ENCODE measurements around the gene VPS8. TPM values are rescaled to one million over a fixed set of nuclear protein-coding genes. Genes with fewer than 3 reads are reported as not detected.

The VPS8 gene
- total RNA-seq, 1 donor from 2014 or later, result 56.9 TPM

DNA sequence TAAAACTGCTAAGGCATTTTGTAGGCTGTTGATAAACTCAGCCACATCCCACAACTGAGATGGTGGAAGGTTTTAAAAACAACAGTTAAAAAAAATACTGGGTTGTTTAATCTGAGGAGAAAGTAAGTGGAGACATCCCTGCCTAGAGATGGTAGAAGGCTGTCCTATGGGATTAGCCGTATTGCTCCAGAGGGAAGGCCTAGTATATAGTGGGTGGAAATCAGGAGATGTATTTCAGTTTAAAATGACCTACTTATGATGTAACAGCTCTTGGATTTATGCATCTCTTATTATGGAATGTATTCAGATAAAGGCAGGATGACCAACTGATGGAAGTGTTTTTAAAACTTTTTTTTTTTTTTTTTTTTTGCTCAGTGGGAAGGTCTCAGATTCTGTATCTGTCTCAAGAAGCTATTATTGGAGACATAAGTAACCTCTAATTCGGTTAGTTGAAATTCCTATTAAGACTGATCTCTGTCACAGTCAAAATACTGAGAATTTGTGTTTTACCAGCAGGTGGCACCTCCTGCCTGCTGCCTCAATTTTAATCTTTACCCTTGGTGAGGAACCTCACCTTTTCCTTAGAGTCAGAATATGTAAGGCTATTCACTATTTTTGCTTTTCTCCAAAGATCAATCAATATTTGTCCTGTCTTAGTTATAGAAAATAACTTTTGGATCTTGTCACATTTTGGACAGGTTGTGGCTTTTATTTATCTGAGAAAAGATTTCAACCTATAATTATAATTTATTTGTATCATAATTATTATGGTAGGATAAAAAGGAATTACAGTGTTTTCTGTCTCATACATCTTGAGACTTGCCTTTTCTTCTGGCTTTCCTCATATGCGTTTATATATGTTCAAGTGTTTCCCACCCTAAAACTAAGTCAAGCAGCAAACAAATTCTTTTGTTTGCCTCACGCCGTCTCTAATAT is 63.0 kb downstream of the VPS8 start:
- FAIRE-seq (no peak), DNase-seq (ENCODE audit: low read depth) (peak; percentile 36)
- Histone ChIP-seq H3K27me3 (ENCODE audit: control insufficient read depth, insufficient read depth, low read length) (no peaks in the 10 kb centered on the region), H3K36me3 (ENCODE audit: control insufficient read depth, insufficient read depth, low read length) (peaks cover 2% of the 10 kb centered on the region), H3K4me3 (ENCODE audit: low read depth, low read length) (no peak overlapping the region)
- TF ChIP-seq, protein P1, sequence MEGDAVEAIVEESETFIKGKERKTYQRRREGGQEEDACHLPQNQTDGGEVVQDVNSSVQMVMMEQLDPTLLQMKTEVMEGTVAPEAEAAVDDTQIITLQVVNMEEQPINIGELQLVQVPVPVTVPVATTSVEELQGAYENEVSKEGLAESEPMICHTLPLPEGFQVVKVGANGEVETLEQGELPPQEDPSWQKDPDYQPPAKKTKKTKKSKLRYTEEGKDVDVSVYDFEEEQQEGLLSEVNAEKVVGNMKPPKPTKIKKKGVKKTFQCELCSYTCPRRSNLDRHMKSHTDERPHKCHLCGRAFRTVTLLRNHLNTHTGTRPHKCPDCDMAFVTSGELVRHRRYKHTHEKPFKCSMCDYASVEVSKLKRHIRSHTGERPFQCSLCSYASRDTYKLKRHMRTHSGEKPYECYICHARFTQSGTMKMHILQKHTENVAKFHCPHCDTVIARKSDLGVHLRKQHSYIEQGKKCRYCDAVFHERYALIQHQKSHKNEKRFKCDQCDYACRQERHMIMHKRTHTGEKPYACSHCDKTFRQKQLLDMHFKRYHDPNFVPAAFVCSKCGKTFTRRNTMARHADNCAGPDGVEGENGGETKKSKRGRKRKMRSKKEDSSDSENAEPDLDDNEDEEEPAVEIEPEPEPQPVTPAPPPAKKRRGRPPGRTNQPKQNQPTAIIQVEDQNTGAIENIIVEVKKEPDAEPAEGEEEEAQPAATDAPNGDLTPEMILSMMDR (IDR thresholded peaks at IDR 0.05; ENCODE audit: insufficient read depth, low read length, severe bottlenecking), result peak; percentile 56

DNA sequence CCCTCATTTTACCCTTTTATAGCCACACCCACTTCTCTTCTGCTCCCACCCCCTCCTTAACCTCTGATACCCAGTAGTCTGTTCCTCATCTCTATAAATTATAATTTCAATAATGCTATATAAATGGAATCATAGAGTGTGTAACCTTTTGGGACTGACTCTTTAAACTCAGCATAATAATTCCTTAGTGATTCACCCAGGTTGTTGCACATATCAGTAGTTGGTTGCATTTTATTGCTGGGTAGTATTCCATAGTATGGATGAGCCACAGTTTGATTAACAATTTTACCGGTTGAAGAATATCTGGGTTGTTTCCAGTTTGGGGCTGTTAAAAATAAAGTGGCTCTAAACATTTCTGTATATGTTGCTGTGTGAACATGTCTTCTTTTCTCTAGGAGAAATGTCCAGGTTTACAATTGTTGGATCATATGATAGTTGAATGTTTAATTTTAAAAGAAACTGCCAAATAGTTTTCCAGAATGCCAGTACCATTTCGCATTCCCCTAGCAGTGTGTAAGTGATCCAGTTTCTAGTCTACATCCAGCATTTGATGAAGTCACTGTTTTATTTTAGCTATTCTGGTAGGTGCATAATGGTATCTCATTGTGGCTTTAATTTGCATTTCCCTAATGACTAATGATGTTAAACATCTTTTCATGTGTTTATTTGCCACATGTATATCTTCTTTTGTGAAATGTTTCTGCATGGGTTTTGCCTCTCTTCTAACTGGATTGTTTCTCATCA is 68.5 kb downstream of the VPS8 start:
- FAIRE-seq (no peak), DNase-seq (ENCODE audit: low read depth) (no peak)
- Histone ChIP-seq H3K36me3 (ENCODE audit: control insufficient read depth, insufficient read depth, low read length) (no peaks in the 10 kb centered on the region), H3K4me3 (ENCODE audit: low read depth, low read length) (no peak overlapping the region), H3K27me3 (ENCODE audit: control insufficient read depth, insufficient read depth, low read length) (no peaks in the 10 kb centered on the region)
- TF ChIP-seq, protein P1 (IDR thresholded peaks at IDR 0.05; ENCODE audit: insufficient read depth, low read length, severe bottlenecking), result no peak

DNA sequence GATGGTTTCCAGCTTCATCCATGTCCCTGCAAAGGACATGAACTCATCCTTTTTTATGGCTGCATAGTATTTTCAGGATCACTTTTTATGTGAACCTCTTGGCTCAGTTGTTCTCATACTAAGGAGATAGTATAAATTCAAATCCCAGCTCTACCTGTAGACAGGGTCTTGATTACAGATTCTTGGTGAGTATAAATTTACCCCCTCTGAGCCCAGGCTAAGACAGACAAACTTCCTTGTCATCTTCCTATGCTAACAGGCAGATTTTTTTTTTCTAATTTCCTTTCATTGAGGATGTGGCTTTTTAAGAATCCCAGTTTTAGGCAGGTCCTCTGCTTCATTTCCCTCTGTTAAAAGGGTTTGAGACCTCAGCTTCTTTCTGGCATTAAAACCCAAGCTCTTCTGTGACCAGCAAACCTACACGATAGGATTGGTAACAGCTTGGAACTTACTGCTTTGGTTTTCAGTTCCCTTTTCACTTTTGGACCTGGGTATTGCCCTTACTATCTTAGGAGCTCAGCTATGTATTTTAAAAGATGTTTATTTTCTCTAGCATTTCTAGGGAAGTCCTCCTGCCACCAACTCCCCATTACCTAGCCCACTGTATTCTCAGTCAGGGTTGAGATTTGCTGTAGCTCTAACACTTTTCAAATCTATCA is 72.5 kb downstream of the VPS8 start:
- no peak for FAIRE-seq
- DNase-seq (ENCODE audit: low read depth), result no peak
- peaks cover 1% of the 10 kb centered on the region for H3K36me3 ChIP-seq (ENCODE audit: control insufficient read depth, insufficient read depth, low read length)
- no peak overlapping the region for H3K4me3 ChIP-seq (ENCODE audit: low read depth, low read length)
- TF ChIP-seq, protein P1 (IDR thresholded peaks at IDR 0.05; ENCODE audit: insufficient read depth, low read length, severe bottlenecking), result no peak
- H3K27me3 ChIP-seq (ENCODE audit: control insufficient read depth, insufficient read depth, low read length), result no peaks in the 10 kb centered on the region

DNA sequence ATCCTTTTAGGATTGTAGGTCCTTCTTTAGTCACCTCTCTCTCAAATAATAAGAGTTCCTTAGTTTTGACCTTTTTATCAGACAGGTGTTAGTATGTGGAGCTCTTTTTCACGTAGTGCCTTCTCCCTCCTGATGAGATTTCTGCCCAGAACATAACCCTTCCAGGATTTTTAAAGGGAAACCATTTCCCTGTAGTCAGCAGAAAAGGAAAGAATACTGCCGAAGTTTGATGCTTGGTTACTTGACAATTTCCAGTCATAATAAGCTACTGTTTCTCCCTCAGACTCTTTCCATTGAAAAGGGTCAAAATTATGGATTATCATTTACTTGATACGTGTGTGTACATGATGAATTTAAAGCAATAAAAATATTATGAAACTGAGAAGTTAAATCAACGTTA is 73.1 kb downstream of the VPS8 start:
- FAIRE-seq (no peak), DNase-seq (ENCODE audit: low read depth) (no peak)
- TF ChIP-seq, protein P1 (IDR thresholded peaks at IDR 0.05; ENCODE audit: insufficient read depth, low read length, severe bottlenecking), result no peak
- Histone ChIP-seq H3K27me3 (ENCODE audit: control insufficient read depth, insufficient read depth, low read length) (no peaks in the 10 kb centered on the region), H3K36me3 (ENCODE audit: control insufficient read depth, insufficient read depth, low read length) (peaks cover 1% of the 10 kb centered on the region), H3K4me3 (ENCODE audit: low read depth, low read length) (no peak overlapping the region)

DNA sequence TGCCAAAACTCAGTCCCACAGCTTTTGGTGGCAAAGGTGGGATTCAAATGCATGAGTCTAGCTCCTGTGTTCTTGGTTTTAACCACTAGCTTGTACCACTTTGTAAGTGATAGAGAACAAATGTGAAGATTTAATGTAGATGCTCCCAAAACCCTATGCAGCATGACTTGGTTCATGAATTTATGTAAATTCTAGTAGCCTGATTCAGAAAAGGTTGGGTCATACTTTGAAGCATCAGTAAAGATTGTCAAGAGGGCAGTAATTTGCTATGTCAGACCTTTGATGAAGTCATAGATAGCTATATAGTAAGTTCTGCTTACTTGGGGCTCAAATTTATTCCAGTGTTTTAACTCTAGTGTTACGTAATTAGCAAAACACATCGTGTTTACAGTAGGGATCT is 75.6 kb downstream of the VPS8 start:
- Histone ChIP-seq H3K27me3 (ENCODE audit: control insufficient read depth, insufficient read depth, low read length) (no peaks in the 10 kb centered on the region), H3K36me3 (ENCODE audit: control insufficient read depth, insufficient read depth, low read length) (peaks cover 1% of the 10 kb centered on the region), H3K4me3 (ENCODE audit: low read depth, low read length) (no peak overlapping the region)
- no peak for DNase-seq (ENCODE audit: low read depth)
- FAIRE-seq, result no peak
- TF ChIP-seq, protein P1 (IDR thresholded peaks at IDR 0.05; ENCODE audit: insufficient read depth, low read length, severe bottlenecking), result no peak
